ENCODE data around the gene AP5Z1.

Gene AP5Z1

DNA sequence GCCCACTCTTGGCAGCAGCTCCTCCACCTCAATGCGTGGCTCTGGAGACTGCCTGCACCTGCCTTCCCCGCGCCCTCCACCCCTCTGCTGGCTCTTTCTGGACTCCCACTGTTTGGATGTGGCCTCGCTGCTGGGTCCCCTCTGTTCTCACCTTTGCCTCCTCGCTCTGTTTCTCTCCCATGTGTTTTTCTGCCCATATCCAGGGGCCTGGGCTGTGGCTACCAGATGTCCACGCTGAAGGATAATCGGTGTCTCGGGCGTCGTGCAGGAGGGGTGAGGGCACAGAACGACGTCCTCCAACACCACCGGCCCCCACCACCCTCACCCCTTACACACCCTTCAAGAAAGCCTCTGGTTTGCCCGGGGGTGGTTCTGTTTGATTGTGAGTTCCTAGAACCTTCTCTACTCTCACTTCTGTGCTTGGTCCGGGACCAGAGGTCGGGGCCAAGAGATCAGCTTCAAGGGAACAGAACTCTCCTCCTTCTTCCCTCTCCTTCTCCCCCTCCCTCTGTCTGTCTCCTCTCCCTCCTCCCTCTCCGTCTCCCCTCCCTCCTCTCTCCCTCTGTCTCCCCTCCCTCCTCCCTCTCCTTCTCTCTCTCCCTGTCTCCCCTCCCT is 31.7 kb downstream of the AP5Z1 start:
- Histone ChIP-seq H3K27ac (ENCODE audit: low read depth, low read length, poor library complexity, severe bottlenecking) (no peak overlapping the region), H3K9me2 (ENCODE audit: low read depth, low read length) (no peaks in the 10 kb centered on the region), H3K27me3 (ENCODE audit: insufficient read depth, low read length) (no peaks in the 10 kb centered on the region), H3K4me3 (ENCODE audit: low read depth, low read length, poor library complexity, severe bottlenecking) (no peak overlapping the region), H3F3A (ENCODE audit: insufficient read depth, low read length) (no peaks in the 10 kb centered on the region), H3K4me1 (ENCODE audit: insufficient read depth, low read length, severe bottlenecking) (no peaks in the 10 kb centered on the region), H3K4me2 (ENCODE audit: low read length) (no peak overlapping the region), H3K79me2 (ENCODE audit: insufficient read depth, low read length) (no peaks in the 10 kb centered on the region), H4K20me1 (ENCODE audit: insufficient read depth, low read length) (no peaks in the 10 kb centered on the region), H2AFZ (ENCODE audit: low read length) (no peak overlapping the region), H3K9ac (ENCODE audit: low read length) (no peak overlapping the region), H3K36me3 (ENCODE audit: insufficient read depth, low read length) (no peaks in the 10 kb centered on the region), H3K9me3 (ENCODE audit: low read length) (no peaks in the 10 kb centered on the region)
- TF ChIP-seq CTCF (IDR thresholded peaks at IDR 0.05; ENCODE audit: low read length) (no peak), EZH2 (IDR thresholded peaks at IDR 0.05; ENCODE audit: borderline replicate concordance, low read length) (no peak)

- TF ChIP-seq CTCF (IDR thresholded peaks at IDR 0.05; ENCODE audit: low read length) = no peak
- no peak for TF ChIP-seq EZH2 (IDR thresholded peaks at IDR 0.05; ENCODE audit: borderline replicate concordance, low read length)
- H3K27me3 ChIP-seq (ENCODE audit: insufficient read depth, low read length) = no peaks in the 10 kb centered on the region
- H3K4me2 ChIP-seq (ENCODE audit: low read length) = no peak overlapping the region
- no peak overlapping the region for H3K4me3 ChIP-seq (ENCODE audit: low read depth, low read length, poor library complexity, severe bottlenecking)
- H3K9me2 ChIP-seq (ENCODE audit: low read depth, low read length) = no peaks in the 10 kb centered on the region
- no peak overlapping the region for H3K27ac ChIP-seq (ENCODE audit: low read depth, low read length, poor library complexity, severe bottlenecking)
- H4K20me1 ChIP-seq (ENCODE audit: insufficient read depth, low read length) = no peaks in the 10 kb centered on the region
- no peaks in the 10 kb centered on the region for H3K79me2 ChIP-seq (ENCODE audit: insufficient read depth, low read length)
- no peak overlapping the region for H2AFZ ChIP-seq (ENCODE audit: low read length)
- H3F3A ChIP-seq (ENCODE audit: insufficient read depth, low read length) = no peaks in the 10 kb centered on the region
- no peaks in the 10 kb centered on the region for H3K9me3 ChIP-seq (ENCODE audit: low read length)
- no peak overlapping the region for H3K9ac ChIP-seq (ENCODE audit: low read length)
- H3K36me3 ChIP-seq (ENCODE audit: insufficient read depth, low read length) = no peaks in the 10 kb centered on the region
- no peaks in the 10 kb centered on the region for H3K4me1 ChIP-seq (ENCODE audit: insufficient read depth, low read length, severe bottlenecking)
Measured at GRCh38 chr7:4807598-4808016, 32.2 kb downstream of the AP5Z1 start.

GRCh38 chr7:4808026-4808425 is 32.6 kb downstream of the AP5Z1 start:
- no peaks in the 10 kb centered on the region for H3K4me1 ChIP-seq (ENCODE audit: insufficient read depth, low read length, severe bottlenecking)
- H2AFZ ChIP-seq (ENCODE audit: low read length) = no peak overlapping the region
- no peaks in the 10 kb centered on the region for H3K9me2 ChIP-seq (ENCODE audit: low read depth, low read length)
- no peaks in the 10 kb centered on the region for H3K9me3 ChIP-seq (ENCODE audit: low read length)
- H3K36me3 ChIP-seq (ENCODE audit: insufficient read depth, low read length) = no peaks in the 10 kb centered on the region
- no peak overlapping the region for H3K9ac ChIP-seq (ENCODE audit: low read length)
- TF ChIP-seq EZH2 (IDR thresholded peaks at IDR 0.05; ENCODE audit: borderline replicate concordance, low read length) = no peak
- H3K27ac ChIP-seq (ENCODE audit: low read depth, low read length, poor library complexity, severe bottlenecking) = no peak overlapping the region
- H3K27me3 ChIP-seq (ENCODE audit: insufficient read depth, low read length) = peaks cover 2% of the 10 kb centered on the region; the same call in 1 of the 2 replicates
- H4K20me1 ChIP-seq (ENCODE audit: insufficient read depth, low read length) = no peaks in the 10 kb centered on the region
- no peak overlapping the region for H3K4me3 ChIP-seq (ENCODE audit: low read depth, low read length, poor library complexity, severe bottlenecking)
- H3K79me2 ChIP-seq (ENCODE audit: insufficient read depth, low read length) = no peaks in the 10 kb centered on the region
- no peaks in the 10 kb centered on the region for H3F3A ChIP-seq (ENCODE audit: insufficient read depth, low read length)
- H3K4me2 ChIP-seq (ENCODE audit: low read length) = no peak overlapping the region

- H3K36me3 ChIP-seq (ENCODE audit: insufficient read depth, low read length) = no peaks in the 10 kb centered on the region
- H3F3A ChIP-seq (ENCODE audit: insufficient read depth, low read length) = no peaks in the 10 kb centered on the region
- peaks cover 4% of the 10 kb centered on the region; the same call in 1 of the 2 replicates for H3K27me3 ChIP-seq (ENCODE audit: insufficient read depth, low read length)
- H3K9ac ChIP-seq (ENCODE audit: low read length) = no peak overlapping the region
- no peak overlapping the region for H3K4me3 ChIP-seq (ENCODE audit: low read depth, low read length, poor library complexity, severe bottlenecking)
- H3K9me2 ChIP-seq (ENCODE audit: low read depth, low read length) = no peaks in the 10 kb centered on the region
- H3K79me2 ChIP-seq (ENCODE audit: insufficient read depth, low read length) = no peaks in the 10 kb centered on the region
- H4K20me1 ChIP-seq (ENCODE audit: insufficient read depth, low read length) = no peaks in the 10 kb centered on the region
- H2AFZ ChIP-seq (ENCODE audit: low read length) = no peak overlapping the region
- no peak overlapping the region for H3K27ac ChIP-seq (ENCODE audit: low read depth, low read length, poor library complexity, severe bottlenecking)
- TF ChIP-seq CTCF (IDR thresholded peaks at IDR 0.05; ENCODE audit: low read length) = no peak
- no peak for TF ChIP-seq EZH2 (IDR thresholded peaks at IDR 0.05; ENCODE audit: borderline replicate concordance, low read length)
- no peaks in the 10 kb centered on the region for H3K9me3 ChIP-seq (ENCODE audit: low read length)
- no peaks in the 10 kb centered on the region for H3K4me1 ChIP-seq (ENCODE audit: insufficient read depth, low read length, severe bottlenecking)
- H3K4me2 ChIP-seq (ENCODE audit: low read length) = no peak overlapping the region
Measured at GRCh38 chr7:4808565-4808964, 33.1 kb downstream of the AP5Z1 start.

Measured in OCI-LY1 (cell line).